Measurements from ENCODE around the gene FAHD2A. TPM values are rescaled to one million over a fixed set of nuclear protein-coding genes. Genes with fewer than 3 reads are reported as not detected.

Gene FAHD2A
- total RNA-seq, 2 experiments from 2014 or later = 40.8 to 44.0 TPM

GRCh38 chr2:95380731-95381130 lies 21.8 kb upstream of the FAHD2A start:
- Mint-ChIP-seq H3K36me3 (ENCODE audit: low read depth) (no peaks in the 10 kb centered on the region), H3K4me1 (ENCODE audit: low read depth) (no peaks in the 10 kb centered on the region), H3K4me3 (no peak overlapping the region), H3K27me3 (peaks cover 4% of the 10 kb centered on the region), H3K9me3 (no peaks in the 10 kb centered on the region), H3K27ac (no peak overlapping the region)
- intact Hi-C loops (cut with micrococcal nuclease) = no loop called here
- ATAC-seq (no peak), DNase-seq (no peak)
- POLR2A ChIA-PET = no interaction called here
- TF ChIP-seq CTCF (IDR thresholded peaks at IDR 0.05) = no peak
- CTCF ChIA-PET = interaction anchor here (2.8 kb wide), 1 partner anchor 8 kb away, joined by 14 read pairs; no protein-coding TSS in a partner anchor

- H3K36me3 Mint-ChIP-seq (ENCODE audit: low read depth) = no peaks in the 10 kb centered on the region
- intact Hi-C loops (cut with micrococcal nuclease) = no loop called here
- H3K4me3 Mint-ChIP-seq = no peak overlapping the region
- no peak for ATAC-seq
- no peaks in the 10 kb centered on the region for H3K9me3 Mint-ChIP-seq
- H3K27ac Mint-ChIP-seq = no peak overlapping the region
- ChIA-PET POLR2A (no interaction called here), CTCF (interaction anchor here (2.8 kb wide), 1 partner anchor 8 kb away, joined by 14 read pairs; no protein-coding TSS in a partner anchor)
- H3K27me3 Mint-ChIP-seq = peaks cover 3% of the 10 kb centered on the region
- no peak for TF ChIP-seq CTCF (IDR thresholded peaks at IDR 0.05)
- DNase-seq = no peak
- H3K4me1 Mint-ChIP-seq (ENCODE audit: low read depth) = no peaks in the 10 kb centered on the region
Measured at GRCh38 chr2:95381212-95382191, 21.0 kb upstream of the FAHD2A start.

- Mint-ChIP-seq H3K9me3 (no peaks in the 10 kb centered on the region), H3K27me3 (peaks cover 3% of the 10 kb centered on the region), H3K27ac (no peak overlapping the region), H3K4me3 (no peak overlapping the region), H3K4me1 (ENCODE audit: low read depth) (no peaks in the 10 kb centered on the region), H3K36me3 (ENCODE audit: low read depth) (no peaks in the 10 kb centered on the region)
- ChIA-PET CTCF (no interaction called here), POLR2A (no interaction called here)
- no peak for ATAC-seq
- intact Hi-C loops (cut with micrococcal nuclease) = no loop called here
- no peak for TF ChIP-seq CTCF (IDR thresholded peaks at IDR 0.05)
- no peak for DNase-seq
Measured at GRCh38 chr2:95382192-95382591, 20.3 kb upstream of the FAHD2A start.

- H3K9me3 Mint-ChIP-seq = no peaks in the 10 kb centered on the region
- H3K27me3 Mint-ChIP-seq = peaks cover 6% of the 10 kb centered on the region
- no peaks in the 10 kb centered on the region for H3K4me1 Mint-ChIP-seq (ENCODE audit: low read depth)
- no peak overlapping the region for H3K27ac Mint-ChIP-seq
- ATAC-seq = no peak
- H3K36me3 Mint-ChIP-seq (ENCODE audit: low read depth) = no peaks in the 10 kb centered on the region
- no peak for TF ChIP-seq CTCF (IDR thresholded peaks at IDR 0.05)
- no peak overlapping the region for H3K4me3 Mint-ChIP-seq
- intact Hi-C loops (cut with micrococcal nuclease) = no loop called here
- ChIA-PET CTCF (no interaction called here), POLR2A (no interaction called here)
- no peak for DNase-seq
Measured at GRCh38 chr2:95382686-95383634, 19.5 kb upstream of the FAHD2A start.

Data from activated CD8-positive, alpha-beta T cell treated with anti-CD3 and anti-CD28 coated beads for 36 hours (primary cell).